Measurements from ENCODE around the gene TCF4.

- no peak for TF ChIP-seq FOXK2 (IDR thresholded peaks at IDR 0.05)
- no peak for TF ChIP-seq ZNF256 (CRISPR knock-in tag; conservative IDR thresholded peaks at IDR 0.05)
Measured at GRCh38 chr18:55585920-55586561, 2.0 kb downstream of the TCF4 start.

All from HepG2 (cell line).